Lung (tissue), 12 donors: ENCODE data around the gene DEDD. TPM values are rescaled to one million over a fixed set of nuclear protein-coding genes. Genes with fewer than 3 reads are reported as not detected.
A peak's percentile ranks its signal among the peaks of the same experiment; 100 is the strongest.

ENCODE experiments used
- ATAC-seq: fragments of 200-7000 bp; cut with Tn5 transposase; one replicate; pipeline ENCODE4 v1.9.1; 2020; ENCODE audit warnings: moderate number of reproducible peaks; ENCODE audit not compliant: insufficient read depth, low FRiP score
- DNase-seq, 3 donors: peaks; one replicate each; pipeline ENCODE4 v3.0.0-alpha.2; 2013 to 2017
- H3K27ac ChIP-seq, 2 donors: one replicate each; pipeline ENCODE4 v1.5.1; 2013; ENCODE audit warnings: mild to moderate bottlenecking in 2 of 2, moderate library complexity in 2 of 2, control low read depth in 1 of 2, inconsistent platforms in 1 of 2, low read depth in 1 of 2, low read length in 1 of 2
- H3K27me3 ChIP-seq, 3 donors: one replicate each; pipeline ENCODE4 v1.5.1; 2013; ENCODE audit warnings: low read length in 2 of 3; ENCODE audit not compliant: control insufficient read depth in 3 of 3, insufficient read depth in 3 of 3
- H3K36me3 ChIP-seq, 4 donors: one replicate each; pipeline ENCODE4 v1.5.1; 2013; ENCODE audit warnings: low read length in 4 of 4, mild to moderate bottlenecking in 1 of 4, moderate library complexity in 1 of 4; ENCODE audit not compliant: control insufficient read depth in 4 of 4, insufficient read depth in 4 of 4
- H3K4me1 ChIP-seq, 5 donors: one replicate each; pipeline ENCODE4 v1.5.1; 2013; ENCODE audit warnings: low read length in 5 of 5, mild to moderate bottlenecking in 2 of 5, moderate library complexity in 1 of 5; ENCODE audit not compliant: control insufficient read depth in 5 of 5, insufficient read depth in 5 of 5
- H3K4me3 ChIP-seq: one replicate; pipeline ENCODE4 v1.5.1; 2013; ENCODE audit warnings: mild to moderate bottlenecking, control low read depth, moderate library complexity
- H3K9ac ChIP-seq, 2 donors: one replicate each; pipeline ENCODE4 v1.5.1; 2013; ENCODE audit warnings: low read length in 2 of 2, control low read depth in 1 of 2; ENCODE audit not compliant: insufficient read depth in 1 of 2
- H3K9me3 ChIP-seq, 4 donors: one replicate each; pipeline ENCODE4 v1.5.1; 2013; ENCODE audit warnings: low read length in 3 of 4, mild to moderate bottlenecking in 1 of 4, moderate library complexity in 1 of 4; ENCODE audit not compliant: control insufficient read depth in 4 of 4, insufficient read depth in 3 of 4
- CTCF ChIP-seq: IDR thresholded peaks from 2 replicates; pipeline ENCODE4 v1.5.1; 2012; ENCODE audit warnings: mild to moderate bottlenecking; ENCODE audit errors: control extremely low read depth, extremely low read depth
- WGBS, 2 donors: extraction: QIAGEN DNeasy Blood & Tissue Kit; methylation state at CpG; one replicate each; pipeline ENCODE4 v1.1.7; 2013; 5-methylcytosine and 5-hydroxymethylcytosine counted together
- polyA plus RNA-seq, 2 donors: library from polyadenylated mRNA; stranded (reverse); fragments of 200-250 nt; gene quantifications; one replicate each; pipeline ENCODE4 v1.2.1, GENCODE V29; 2013
- total RNA-seq, 2 donors: library from RNA; depleted of rRNA in 1 of 2; stranded (reverse); fragments of >200 nt in 1 of 2; gene quantifications; one replicate each; pipeline ENCODE4 v1.2.1, GENCODE V29; 2014 to 2021
- donor health status: control.
- donor health status: control.
- donor health status: Bipolar disorder and iron deficiency.
- donor health status: healthy.
- donor health status: DM: yes; HTN: yes; CAD: no.

DEDD gene
- total and polyA plus RNA-seq, 4 donors = 19.4 to 38.8 (median 30.9) TPM

- Histone ChIP-seq H3K36me3 (peaks cover 2 to 24% (median 9%) of the 10 kb centered on the region in 4 donors), H3K9ac (no peak overlapping the region), H3K4me1 (peaks cover 4 to 27% (median 8%) of the 10 kb centered on the region in 5 donors), H3K4me3 (no peak overlapping the region), H3K9me3 (no peaks in the 10 kb centered on the region), H3K27ac (no peak overlapping the region), H3K27me3 (no peaks in the 10 kb centered on the region)
- DNase-seq (no peak), ATAC-seq (no peak)
- 89 to 96% methylated on average over 1 of the region's 1 CpG for WGBS, 2 donors
- no peak for TF ChIP-seq CTCF
Measured at GRCh38 chr1:161157867-161158266, 25.4 kb upstream of the DEDD start.

DNA sequence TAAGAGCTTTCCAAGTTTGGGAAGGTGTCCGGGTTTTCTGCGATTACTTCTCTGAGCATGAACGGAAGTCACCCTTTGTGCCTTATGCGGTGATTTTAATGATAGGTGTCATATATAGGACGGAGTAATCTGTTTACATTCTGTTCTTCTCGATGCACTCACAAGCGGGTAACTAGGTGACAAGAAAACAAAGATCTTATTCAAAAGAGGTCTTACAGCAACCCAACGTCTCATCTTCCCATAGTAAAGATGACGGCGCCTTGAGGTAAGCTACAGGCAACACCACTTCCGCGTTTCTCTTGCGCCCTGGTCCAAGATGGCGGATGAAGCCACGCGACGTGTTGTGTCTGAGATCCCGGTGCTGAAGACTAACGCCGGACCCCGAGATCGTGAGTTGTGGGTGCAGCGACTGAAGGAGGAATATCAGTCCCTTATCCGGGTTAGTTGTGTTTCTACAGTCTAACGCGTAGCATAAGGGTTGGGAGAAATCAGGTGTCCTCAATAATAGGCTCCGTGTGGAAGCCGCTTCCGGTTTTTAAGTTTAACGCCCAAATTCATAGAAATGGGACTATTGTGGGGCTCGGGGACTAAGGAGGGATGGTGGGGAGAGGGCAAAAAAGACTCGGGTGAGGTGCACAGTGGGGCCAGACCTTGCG is 21.3 kb upstream of the DEDD start, which contains the start of gene UFC1:
TSS of gene UFC1 (plus strand) at position 297 of the 656 bp plus-strand sequence. CDS start at position 317, 20 bp downstream.
- Histone ChIP-seq H3K4me1 (peaks cover 0 to 11% (median 3%) of the 10 kb centered on the region in 5 donors), H3K9me3 (no peaks in the 10 kb centered on the region), H3K36me3 (peaks cover 0 to 13% (median 5%) of the 10 kb centered on the region in 4 donors), H3K4me3 (peak within 1 kb of the TSS; percentile 54), H3K27ac (peak within 1 kb of the TSS; percentile 94 to 99), H3K9ac (peak within 1 kb of the TSS; percentile 75 to 99), H3K27me3 (no peaks in the 10 kb centered on the region)
- no peak for TF ChIP-seq CTCF
- ATAC-seq = peak; percentile 91
- peak; percentile 87 to 94 (median 94) for DNase-seq
- 0 to 1% methylated on average over 33 of the region's 33 CpGs for WGBS, 2 donors

GRCh38 chr1:161153176-161153575 is 20.7 kb upstream of the DEDD start:
- DNase-seq = peak in 1 of 3 donors; percentile 20
- H3K36me3 ChIP-seq = peaks cover 0 to 9% (median 5%) of the 10 kb centered on the region in 4 donors
- no peak for TF ChIP-seq CTCF
- no peaks in the 10 kb centered on the region for H3K9me3 ChIP-seq
- 19 to 23% methylated on average over 9 of the region's 9 CpGs for WGBS, 2 donors
- peak overlapping the region in 1 of 2 donors; percentile 99 for H3K27ac ChIP-seq
- ATAC-seq = no peak
- H3K27me3 ChIP-seq = no peaks in the 10 kb centered on the region
- no peak overlapping the region for H3K4me3 ChIP-seq
- H3K4me1 ChIP-seq = peaks cover 0 to 9% (median 3%) of the 10 kb centered on the region in 5 donors
- peak overlapping the region in 1 of 2 donors; percentile 99 for H3K9ac ChIP-seq
